Femur (tissue), 1 donor: ENCODE results near the gene GFPT2.

ENCODE experiments used
- DNase-seq: peaks from one replicate; pipeline ENCODE4 v3.0.0-alpha.2; 2017

The GFPT2 gene

GRCh38 chr5:180378438-180379344 is 25.6 kb upstream of the GFPT2 start:
- DNase-seq = no peak

- no peak for DNase-seq
These were observed 24.5 kb upstream of the GFPT2 start for GRCh38 chr5:180377556-180378197.

GRCh38 chr5:180376511-180376910 is 23.4 kb upstream of the GFPT2 start:
- no peak for DNase-seq

GRCh38 chr5:180375955-180376354 is 22.8 kb upstream of the GFPT2 start:
- DNase-seq = no peak

GRCh38 chr5:180375291-180375690 is 22.2 kb upstream of the GFPT2 start:
- no peak for DNase-seq

- DNase-seq = no peak
These were observed 20.7 kb upstream of the GFPT2 start for GRCh38 chr5:180373870-180374269.

GRCh38 chr5:180373454-180373853 is 20.3 kb upstream of the GFPT2 start:
- no peak for DNase-seq

- no peak for DNase-seq
These were observed 18.8 kb upstream of the GFPT2 start for GRCh38 chr5:180371949-180372348.

- peak; percentile 55 for DNase-seq
These were observed 17.9 kb upstream of the GFPT2 start for GRCh38 chr5:180370861-180371641.

GRCh38 chr5:180367991-180368390 is 14.9 kb upstream of the GFPT2 start:
- DNase-seq = no peak

- no peak for DNase-seq
These were observed 14.2 kb upstream of the GFPT2 start for GRCh38 chr5:180367300-180367699.

- peak; percentile 67 for DNase-seq
These were observed 13.2 kb upstream of the GFPT2 start for GRCh38 chr5:180366326-180366725.

- DNase-seq = no peak
These were observed 12.7 kb upstream of the GFPT2 start for GRCh38 chr5:180365829-180366228.

- DNase-seq = no peak
These were observed 11.2 kb upstream of the GFPT2 start for GRCh38 chr5:180364306-180364856.

GRCh38 chr5:180360078-180360957 is 7.2 kb upstream of the GFPT2 start:
- DNase-seq = no peak

- DNase-seq = no peak
These were observed 5.6 kb upstream of the GFPT2 start for GRCh38 chr5:180358694-180359093.

- DNase-seq = no peak
These were observed 5.0 kb upstream of the GFPT2 start for GRCh38 chr5:180358179-180358578.

- no peak for DNase-seq
These were observed 1.8 kb upstream of the GFPT2 start for GRCh38 chr5:180354966-180355365.

GRCh38 chr5:180353980-180354452 is 880 bp upstream of the GFPT2 start:
- DNase-seq = no peak

GRCh38 chr5:180352116-180353047 is 754 bp downstream of the GFPT2 start:
- DNase-seq = peak; percentile 64
